HG03378 (cell line): ENCODE measurements around the gene RNF146.
"Not testable (repeated sequence)": the region's sequence is repeated elsewhere in the genome, so short reads cannot be mapped to it uniquely, and the experiment has no call there.

Experiments used
- ATAC-seq: cut with Tn5 transposase; IDR thresholded peaks from one replicate; pipeline ENCODE4 v1.9.1; 2021; ENCODE audit warnings: mild to moderate bottlenecking, moderate library complexity; ENCODE audit not compliant: unreplicated experiment

The RNF146 gene

GRCh38 chr6:127279815-127280214, 13.2 kb downstream of the RNF146 start:
- ATAC-seq, result no peak

- no peak for ATAC-seq
Observed at GRCh38 chr6:127282184-127282583, 15.5 kb downstream of the RNF146 start.

GRCh38 chr6:127288705-127289104, 22.0 kb downstream of the RNF146 start:
- ATAC-seq, result peak; percentile 34

GRCh38 chr6:127289934-127290333, 23.3 kb downstream of the RNF146 start:
- ATAC-seq, result no peak

- ATAC-seq, result peak; percentile 1
Observed at GRCh38 chr6:127290391-127291265, 24.0 kb downstream of the RNF146 start.

GRCh38 chr6:127291495-127291894, 24.8 kb downstream of the RNF146 start:
- peak; percentile 93 for ATAC-seq

- ATAC-seq, result no peak
Observed at GRCh38 chr6:127297502-127298070, 30.9 kb downstream of the RNF146 start.

GRCh38 chr6:127298475-127298874, 31.8 kb downstream of the RNF146 start:
- ATAC-seq, result no peak

GRCh38 chr6:127299522-127300240, 33.0 kb downstream of the RNF146 start:
- ATAC-seq, result no peak

- ATAC-seq, result no peak
Observed at GRCh38 chr6:127300411-127300810, 33.7 kb downstream of the RNF146 start.

GRCh38 chr6:127301199-127301700, 34.6 kb downstream of the RNF146 start:
- no peak for ATAC-seq

GRCh38 chr6:127302728-127303660, 36.3 kb downstream of the RNF146 start:
- ATAC-seq, result peak; percentile 86

- no peak for ATAC-seq
Observed at GRCh38 chr6:127303917-127304316, 37.3 kb downstream of the RNF146 start.

GRCh38 chr6:127305741-127306140, 39.1 kb downstream of the RNF146 start:
- ATAC-seq, result no peak

- no peak for ATAC-seq
Observed at GRCh38 chr6:127317388-127318128, 50.9 kb downstream of the RNF146 start.

- ATAC-seq, result no peak
Observed at GRCh38 chr6:127319686-127320085, 53.0 kb downstream of the RNF146 start.

GRCh38 chr6:127328043-127328609, 61.5 kb downstream of the RNF146 start:
- ATAC-seq, result no peak

GRCh38 chr6:127331256-127331655, 64.6 kb downstream of the RNF146 start:
- ATAC-seq, result not testable (repeated sequence)

- no peak for ATAC-seq
Observed at GRCh38 chr6:127332383-127332961, 65.8 kb downstream of the RNF146 start.
